Forelimb muscle (tissue), 1 donor: ENCODE measurements around the gene SLC4A11. TPM values are rescaled to one million over a fixed set of nuclear protein-coding genes. Genes with fewer than 3 reads are reported as not detected.

Experiments used
- DNase-seq: peaks from one replicate; pipeline ENCODE4 v3.0.0-alpha.2; 2013; ENCODE audit warnings: low read depth
- polyA plus RNA-seq: library from polyadenylated mRNA; unstranded; fragments of 120-200 nt; gene quantifications from one replicate; pipeline ENCODE4 v1.2.1, GENCODE V29; 2013; ENCODE audit not compliant: insufficient read length

SLC4A11 gene
- polyA plus RNA-seq: 1.1 TPM

- DNase-seq: no peak
Observed at GRCh38 chr20:3239026-3239866, at the start of gene SLC4A11. SLC4A11 (minus strand) TSS chr20:3239190; CDS start chr20:3239137, 53 bp downstream.

DNA sequence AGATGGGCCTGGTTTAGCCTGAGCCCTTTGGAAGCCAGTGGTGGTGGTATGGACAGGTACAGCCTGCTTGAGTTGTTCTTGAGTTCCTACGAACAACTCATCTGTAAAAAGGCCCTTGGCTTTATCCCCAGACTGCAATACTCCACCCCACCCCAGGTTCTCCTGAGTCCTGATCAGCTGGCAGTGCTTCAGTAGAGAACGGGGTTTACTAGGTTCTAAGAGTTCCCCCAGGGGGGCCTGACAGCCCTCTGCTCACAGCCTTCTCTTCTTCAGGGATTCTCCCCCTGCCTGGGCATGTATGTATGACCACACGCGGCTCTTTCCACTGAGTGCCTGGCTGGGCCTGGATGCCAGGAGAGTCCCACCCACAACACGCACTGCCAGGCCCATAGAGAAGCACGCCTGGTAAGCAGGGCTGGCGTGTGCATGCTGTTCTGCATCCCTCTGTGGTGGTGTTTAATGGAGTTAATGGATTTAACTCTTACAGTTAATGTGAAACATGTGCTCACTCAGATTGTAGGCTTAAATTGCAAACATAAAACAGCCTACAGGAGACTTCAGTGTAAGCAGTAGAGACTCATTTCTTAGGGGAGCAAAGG is 44.3 kb upstream of the SLC4A11 start:
- DNase-seq: no peak

DNA sequence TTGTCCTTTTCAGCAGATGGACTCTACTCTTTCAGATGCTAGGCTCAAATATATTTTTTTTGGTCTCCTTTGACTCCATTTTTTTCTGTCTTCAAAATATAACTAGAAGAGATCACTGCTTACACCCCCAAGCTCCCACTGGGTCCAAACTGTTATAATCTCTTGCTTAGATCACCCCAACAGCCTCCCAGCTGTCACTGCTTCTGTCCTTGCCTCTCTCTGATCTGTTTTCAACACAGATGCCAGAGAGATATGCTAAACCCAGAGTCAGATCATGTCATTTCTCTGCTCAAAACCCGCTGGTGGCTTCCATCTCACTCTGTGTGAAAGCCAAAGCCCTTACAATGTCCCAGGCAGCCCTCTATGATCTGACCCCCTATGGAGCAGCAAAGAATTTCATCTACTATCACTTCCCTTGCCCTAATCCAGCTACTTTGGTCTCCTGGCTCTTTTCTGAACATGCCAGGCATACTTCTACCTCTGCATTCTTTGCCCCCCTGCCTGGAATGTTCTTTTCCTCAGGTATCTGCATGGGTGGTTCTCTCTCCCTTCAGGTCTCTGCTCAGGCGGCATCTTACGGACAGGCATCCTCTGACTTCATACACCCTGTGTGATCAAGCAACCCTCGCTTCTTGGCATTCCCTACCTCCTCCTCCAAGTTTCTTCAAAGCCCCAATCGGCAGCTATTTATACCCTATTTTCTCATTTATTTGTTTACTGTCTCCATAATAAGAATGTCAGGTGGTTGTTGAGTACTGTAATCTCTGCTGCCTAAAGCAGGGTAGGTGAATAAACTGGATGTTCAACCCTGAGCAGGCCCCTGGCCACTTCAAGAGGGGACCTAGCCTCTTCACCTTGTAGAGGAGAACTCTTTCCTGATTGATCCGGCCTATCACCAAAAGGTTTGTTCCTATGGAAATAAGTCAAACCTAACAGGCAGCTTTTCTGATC is 43.6 kb upstream of the SLC4A11 start:
- DNase-seq: no peak

DNA sequence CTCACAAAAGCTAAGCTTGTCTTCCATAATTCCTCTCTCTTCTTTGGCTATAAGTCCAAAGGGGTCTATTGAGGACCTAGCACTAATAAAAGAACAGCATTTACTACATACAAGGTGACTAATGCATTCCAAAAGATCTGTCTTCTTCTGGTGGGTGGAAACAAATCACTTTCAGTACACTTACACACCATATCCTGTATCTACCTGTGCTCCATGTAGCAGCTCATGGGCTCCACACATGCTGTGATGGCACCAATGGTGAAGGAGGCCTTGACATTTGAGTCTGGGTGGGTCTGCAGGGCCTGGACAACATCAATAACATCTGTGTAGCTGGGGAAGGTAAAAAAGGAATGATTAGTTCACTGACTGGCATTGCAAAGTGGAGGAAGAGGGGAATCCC is 42.4 kb upstream of the SLC4A11 start:
- no peak for DNase-seq

GRCh38 chr20:3279761-3280160 is 40.8 kb upstream of the SLC4A11 start:
- DNase-seq: no peak

GRCh38 chr20:3277686-3278465 is 38.9 kb upstream of the SLC4A11 start:
- no peak for DNase-seq

DNA sequence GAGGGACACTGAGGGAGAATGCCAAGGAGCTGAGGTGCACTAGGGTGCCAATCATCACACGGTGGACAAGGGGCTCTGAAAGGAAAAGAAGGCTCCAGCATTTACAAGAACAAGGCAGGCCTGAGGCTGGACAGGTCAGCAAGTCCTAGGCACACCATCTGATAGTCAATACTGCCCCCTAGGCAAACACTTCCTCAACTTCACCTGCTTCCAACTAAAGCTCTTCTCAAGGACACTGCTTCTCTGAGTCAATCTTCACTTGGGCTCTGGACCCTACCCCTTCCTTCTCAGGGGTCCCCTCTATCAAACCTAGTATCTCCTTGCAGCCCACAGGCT is 37.7 kb upstream of the SLC4A11 start:
- DNase-seq: no peak

- no peak for DNase-seq
Observed at GRCh38 chr20:3275966-3276679, 37.1 kb upstream of the SLC4A11 start.

DNA sequence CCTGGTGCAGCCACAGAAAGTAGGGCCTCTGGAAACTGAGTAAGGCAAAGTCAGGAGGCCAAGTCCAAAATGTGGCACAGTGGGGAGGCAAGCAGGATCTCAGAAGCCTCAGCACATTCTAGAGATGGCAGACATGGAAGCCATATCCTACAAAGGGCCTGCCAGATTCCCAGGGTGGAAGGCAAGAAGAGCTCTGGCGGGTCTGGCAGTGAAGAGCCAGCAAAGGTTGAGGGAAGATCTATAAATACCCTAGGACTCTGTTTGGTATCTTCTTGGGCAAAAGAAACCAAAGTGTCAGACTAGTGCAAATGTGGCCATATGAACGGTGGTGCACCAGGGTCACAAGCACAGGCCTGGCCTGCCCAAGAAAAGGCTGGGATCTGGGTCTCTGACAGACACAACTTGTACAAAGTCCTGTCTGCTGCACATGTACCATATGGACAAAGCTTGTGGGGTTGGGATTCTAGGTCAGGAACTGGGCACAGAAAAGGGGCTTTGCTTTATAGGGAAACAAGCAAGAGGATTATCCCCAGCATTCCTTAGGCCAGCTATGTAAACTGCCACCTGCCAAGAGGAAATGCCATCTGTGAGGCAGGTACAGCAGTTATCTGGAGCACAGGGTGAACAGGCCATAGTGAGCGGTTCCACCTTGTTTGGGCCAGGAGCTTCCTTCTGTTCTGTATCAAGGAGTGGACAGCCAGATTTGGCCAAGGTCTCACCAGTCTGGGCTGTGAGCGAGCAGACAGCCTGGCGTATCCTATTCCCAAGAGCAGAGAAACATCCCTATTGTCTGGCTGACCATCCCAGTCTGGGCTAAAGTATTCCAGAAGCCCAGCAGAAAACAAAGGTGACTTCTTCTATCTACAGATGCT is 36.3 kb upstream of the SLC4A11 start:
- no peak for DNase-seq

GRCh38 chr20:3273371-3273770 is 34.4 kb upstream of the SLC4A11 start:
- no peak for DNase-seq

- DNase-seq: no peak
Observed at GRCh38 chr20:3270051-3270450, 31.1 kb upstream of the SLC4A11 start.

GRCh38 chr20:3262566-3262965 is 23.6 kb upstream of the SLC4A11 start:
- no peak for DNase-seq

DNA sequence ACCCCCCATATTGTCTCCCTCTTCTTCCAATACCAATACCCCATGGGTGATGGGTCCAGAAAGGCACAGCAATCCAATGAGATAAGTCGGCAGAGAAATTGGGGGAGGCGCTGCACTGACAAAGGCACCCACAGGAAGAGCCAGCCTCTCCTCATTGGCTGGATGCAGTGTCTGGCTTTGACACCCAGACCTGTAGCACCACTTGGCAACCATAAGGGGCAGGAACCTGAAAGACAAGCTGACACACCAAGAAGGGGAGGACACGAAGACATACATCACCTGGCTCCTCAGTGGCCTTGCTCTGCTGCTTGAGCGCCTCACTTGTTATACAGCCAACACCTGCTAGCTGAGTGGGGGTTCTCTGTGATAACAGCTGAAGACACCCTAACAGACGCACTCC is 19.4 kb upstream of the SLC4A11 start:
- DNase-seq: no peak

GRCh38 chr20:3255728-3256127 is 16.7 kb upstream of the SLC4A11 start:
- DNase-seq: no peak

GRCh38 chr20:3251806-3252205 is 12.8 kb upstream of the SLC4A11 start:
- DNase-seq: no peak

DNA sequence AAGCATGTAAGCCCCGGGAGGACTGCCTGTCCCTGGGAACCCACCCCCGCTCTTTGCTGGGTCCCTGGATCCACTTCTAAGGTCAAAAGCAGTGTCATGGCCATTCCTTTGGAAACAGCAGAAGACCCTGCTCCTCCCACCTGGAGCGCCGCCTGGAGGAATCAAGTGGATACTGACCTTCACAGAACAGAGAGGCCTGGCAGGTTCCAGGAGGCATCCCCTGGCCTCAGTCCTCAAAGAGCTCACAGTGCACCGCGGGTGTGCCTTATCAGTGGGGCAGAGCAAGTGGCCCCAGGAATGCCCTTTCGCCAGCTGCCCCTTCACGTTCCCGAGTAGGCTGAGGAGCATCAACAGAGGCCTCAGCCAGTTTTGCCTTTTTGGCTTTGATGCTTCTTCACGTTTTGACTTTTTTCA is 11.1 kb upstream of the SLC4A11 start:
- DNase-seq: no peak

- no peak for DNase-seq
Observed at GRCh38 chr20:3248993-3249347, 10.0 kb upstream of the SLC4A11 start.

- peak; percentile 19 for DNase-seq
Observed at GRCh38 chr20:3248167-3248992, 9.4 kb upstream of the SLC4A11 start.

DNA sequence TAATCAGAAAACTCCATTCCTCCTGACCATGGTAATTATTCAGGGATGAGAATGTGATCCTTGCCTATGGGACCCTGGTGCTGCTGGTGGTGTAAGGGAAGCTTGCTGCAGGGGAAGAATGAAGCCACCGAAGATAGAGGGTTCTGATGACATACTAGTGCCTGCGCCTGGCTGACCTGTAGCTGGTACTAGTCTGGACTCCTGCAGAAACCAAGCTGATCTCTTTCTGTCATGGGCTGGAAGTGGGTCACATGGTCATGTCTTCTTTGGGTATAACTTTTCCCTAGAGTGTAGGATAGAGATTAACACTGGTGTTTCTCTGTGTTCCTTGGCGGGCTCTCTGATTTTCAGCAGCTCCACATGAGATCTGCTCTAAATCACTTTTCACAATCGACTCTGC is 8.6 kb upstream of the SLC4A11 start:
- no peak for DNase-seq
